ENCODE results near the gene ELOVL1. TPM values are rescaled to one million over a fixed set of nuclear protein-coding genes. Genes with fewer than 3 reads are reported as not detected.

ELOVL1 gene
- total RNA-seq, 1 experiment from 2014 or later, result 21.6 TPM

GRCh38 chr1:43334453-43335205 lies 33.2 kb downstream of the ELOVL1 start:
- Histone ChIP-seq H3T11ph (ENCODE audit: low read length) (no peak overlapping the region), H3K14ac (ENCODE audit: insufficient read depth, low read length) (no peak overlapping the region), H3K9ac (ENCODE audit: extremely low read depth, insufficient read length, low read length) (no peak overlapping the region), H3K56ac (ENCODE audit: insufficient read length, low read depth, low read length) (no peak overlapping the region), H2BK15ac (ENCODE audit: low read depth, low read length) (no peak overlapping the region), H3K79me2 (ENCODE audit: insufficient read depth, low read length) (no peaks in the 10 kb centered on the region), H3K4me2 (ENCODE audit: insufficient read depth, insufficient read length, low read length) (no peak overlapping the region), H3K27ac (ENCODE audit: insufficient read length, low read depth, low read length) (no peak overlapping the region), H3K23ac (ENCODE audit: insufficient read length, low read depth, low read length) (no peak overlapping the region), H3K9me3 (ENCODE audit: control insufficient read depth, low read depth, low read length) (no peaks in the 10 kb centered on the region), H4K20me1 (ENCODE audit: control insufficient read depth, insufficient read depth, insufficient read length) (no peaks in the 10 kb centered on the region), H3K23me2 (ENCODE audit: insufficient read length, low read depth, low read length, poor library complexity, severe bottlenecking) (no peaks in the 10 kb centered on the region), H2BK120ac (ENCODE audit: low read depth, low read length, poor library complexity, severe bottlenecking) (no peak overlapping the region), H2BK5ac (ENCODE audit: insufficient read length, low read length) (no peak overlapping the region), H3K79me1 (ENCODE audit: insufficient read depth, low read depth, low read length, poor library complexity, severe bottlenecking) (no peaks in the 10 kb centered on the region), H2AFZ (ENCODE audit: low read length) (no peak overlapping the region), H3K4ac (ENCODE audit: low read depth, low read length) (no peak overlapping the region), H3K18ac (ENCODE audit: insufficient read length, low read depth, low read length) (no peak overlapping the region), H3K4me1 (ENCODE audit: insufficient read depth, low read length) (no peaks in the 10 kb centered on the region), H3K27me3 (ENCODE audit: insufficient read depth, low read length) (no peaks in the 10 kb centered on the region), H2BK20ac (ENCODE audit: low read depth, low read length, poor library complexity, severe bottlenecking) (no peak overlapping the region), H4K8ac (replicated peaks; ENCODE audit: insufficient read length, low read depth, low read length) (no peak overlapping the region), H4K91ac (ENCODE audit: insufficient read length, low read depth, low read length) (no peak overlapping the region), H2BK12ac (ENCODE audit: insufficient read length, low read depth, low read length) (no peak overlapping the region), H2AK5ac (ENCODE audit: insufficient read length, low read length) (no peak overlapping the region), H4K5ac (ENCODE audit: insufficient read length, low read depth, low read length) (no peak overlapping the region)
- no peak for TF ChIP-seq CTCF (conservative IDR thresholded peaks at IDR 0.05)
- Mint-ChIP-seq H3K27me3 (ENCODE audit: low read depth) (peaks cover 12% of the 10 kb centered on the region), H3K4me1 (peaks cover 12 to 21% of the 10 kb centered on the region in 2 experiments), H3K36me3 (ENCODE audit: insufficient read depth in 1 of 3, low read depth in 3 of 3) (no peaks in the 10 kb centered on the region), H3K27ac (no peak overlapping the region), H3K4me3 (no peak overlapping the region), H3K9me3 (no peaks in the 10 kb centered on the region)
- WGBS (ENCODE audit: extremely low coverage, insufficient read length, low lambda C conversion rate), result 100% methylated on average over 1 of the region's 7 CpGs
- no peak for DNase-seq
